HG02642 (cell line): ENCODE data around the gene P2RY13.

Source experiments
- ATAC-seq: cut with Tn5 transposase; IDR thresholded peaks from one replicate; pipeline ENCODE4 v1.9.1; 2021; ENCODE audit warnings: mild to moderate bottlenecking; ENCODE audit not compliant: unreplicated experiment, poor library complexity

Gene P2RY13

DNA sequence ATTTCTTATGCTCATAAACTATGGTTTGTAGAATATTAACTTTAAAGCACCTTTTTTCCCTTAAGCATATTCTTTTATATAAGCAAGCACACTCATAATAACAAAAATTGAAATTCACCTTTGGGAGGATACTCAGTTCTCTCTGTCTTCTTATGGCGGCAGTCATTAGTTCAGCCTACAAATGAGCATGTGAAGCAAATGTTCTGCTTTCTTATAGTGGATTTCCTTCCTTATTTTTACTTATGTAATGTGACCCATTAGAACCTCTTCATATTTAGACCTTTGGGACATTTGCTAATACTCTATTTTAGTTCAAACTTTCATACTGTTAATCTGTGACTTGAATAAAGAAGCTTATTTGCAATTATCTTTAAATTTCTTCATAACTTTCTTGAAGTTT lies at the start of gene P2RY13:
Gene P2RY13, minus strand, starts transcription at position 187 of the 400 bp plus-strand sequence. Its CDS starts 21 bp downstream, at position 166.
- ATAC-seq = no peak

DNA sequence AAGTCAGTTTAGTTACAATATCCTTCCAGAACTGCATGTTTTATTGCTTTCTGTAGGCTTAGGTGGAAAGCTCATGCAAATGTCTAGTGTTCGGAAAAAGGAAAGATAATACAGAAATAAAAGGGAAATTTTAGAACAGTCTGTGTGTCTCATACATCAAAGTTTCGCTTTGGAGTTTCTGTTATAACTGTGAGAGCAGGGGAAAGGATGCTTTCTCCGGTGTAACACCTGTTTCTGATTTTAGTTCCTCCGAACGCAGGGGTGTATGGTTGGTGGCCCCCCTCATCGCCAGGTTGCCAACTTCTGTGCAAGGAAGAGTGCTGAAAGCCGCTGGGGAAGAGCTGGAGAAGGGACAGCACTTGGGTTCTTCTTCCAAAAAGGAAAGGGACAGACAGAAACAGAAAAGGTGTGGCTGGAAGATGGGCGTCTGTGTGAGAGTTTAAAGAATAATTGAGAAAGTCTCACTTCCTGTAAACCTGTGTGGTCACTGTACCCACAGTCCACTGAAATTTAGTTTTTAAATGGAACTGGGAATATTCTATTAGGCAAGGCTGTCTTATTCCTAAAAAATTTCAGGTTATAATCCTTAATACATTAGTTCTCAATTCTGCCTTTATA lies 48.5 kb upstream of the P2RY13 start:
- peak; percentile 39 for ATAC-seq

DNA sequence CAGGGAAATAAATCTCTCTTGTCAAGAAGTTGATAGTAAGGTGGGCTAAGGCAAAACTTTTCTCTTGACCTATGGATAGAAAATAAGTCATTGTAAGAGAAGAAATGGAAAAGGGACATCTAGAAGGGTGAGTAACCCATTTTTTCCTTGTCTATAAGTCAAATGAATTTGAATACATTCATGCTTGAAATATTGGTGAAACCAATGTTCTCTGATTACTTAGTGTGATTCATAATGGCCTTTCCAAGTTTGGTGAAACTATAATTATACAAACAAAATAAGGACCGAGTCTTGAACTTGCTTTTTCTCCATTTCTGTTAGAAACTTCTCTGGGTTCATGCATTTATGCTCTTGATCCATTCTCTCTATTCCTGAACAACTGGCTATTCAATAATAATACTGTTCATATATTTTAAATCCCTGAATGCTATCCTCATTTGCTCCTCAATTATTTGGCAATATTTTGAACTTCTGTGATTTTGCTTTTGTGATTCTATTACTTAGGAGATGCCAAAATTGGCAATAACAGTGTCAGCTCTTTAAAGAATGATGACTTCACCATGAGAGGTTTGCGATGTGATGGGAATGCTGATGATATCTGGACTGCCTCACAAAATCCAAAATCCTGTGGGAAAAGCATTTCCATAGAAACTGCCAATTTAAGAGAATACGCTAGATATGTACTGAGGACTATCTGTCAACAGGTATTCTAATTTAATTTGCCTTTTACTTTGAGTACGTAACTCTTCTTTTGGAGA lies 42.9 kb upstream of the P2RY13 start:
- ATAC-seq = no peak

DNA sequence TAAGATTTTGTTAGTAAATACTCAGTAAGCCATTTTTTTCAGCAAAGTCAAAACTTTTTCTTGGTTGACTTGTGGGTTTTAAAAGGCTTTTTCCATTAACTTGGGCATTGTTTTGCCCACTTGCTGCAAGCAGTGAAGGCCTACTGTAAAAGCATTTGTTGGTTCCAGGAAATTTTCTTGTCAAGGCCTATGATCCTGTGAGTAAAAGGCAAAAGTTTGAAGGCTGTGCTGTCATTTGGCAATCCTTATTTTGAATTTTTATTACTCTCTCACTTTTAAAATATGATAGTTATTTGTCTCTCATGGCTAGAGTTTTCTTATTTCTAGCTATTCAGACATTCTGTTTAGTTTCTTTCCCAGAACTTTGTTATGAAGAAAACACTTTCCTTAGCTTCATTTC lies 42.2 kb upstream of the P2RY13 start:
- ATAC-seq = no peak

DNA sequence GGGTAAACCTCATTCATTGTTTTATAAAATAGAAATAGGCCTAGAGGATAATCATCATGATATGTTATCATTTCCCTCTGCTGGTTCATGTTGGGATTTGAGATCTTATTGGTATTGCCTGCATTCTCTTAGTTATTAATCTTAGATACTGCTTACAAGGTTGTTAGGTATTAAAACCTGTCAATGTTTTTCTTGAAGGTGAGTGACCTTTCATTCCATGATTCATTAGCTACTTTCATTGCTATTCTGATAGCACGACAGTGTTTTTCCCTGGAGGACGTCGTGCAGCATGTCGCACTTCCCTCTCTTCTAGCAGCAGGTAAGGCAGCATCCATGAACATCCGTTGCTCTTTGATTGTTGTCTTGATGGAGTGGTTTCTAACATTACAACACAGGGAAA lies 38.1 kb upstream of the P2RY13 start:
- no peak for ATAC-seq

DNA sequence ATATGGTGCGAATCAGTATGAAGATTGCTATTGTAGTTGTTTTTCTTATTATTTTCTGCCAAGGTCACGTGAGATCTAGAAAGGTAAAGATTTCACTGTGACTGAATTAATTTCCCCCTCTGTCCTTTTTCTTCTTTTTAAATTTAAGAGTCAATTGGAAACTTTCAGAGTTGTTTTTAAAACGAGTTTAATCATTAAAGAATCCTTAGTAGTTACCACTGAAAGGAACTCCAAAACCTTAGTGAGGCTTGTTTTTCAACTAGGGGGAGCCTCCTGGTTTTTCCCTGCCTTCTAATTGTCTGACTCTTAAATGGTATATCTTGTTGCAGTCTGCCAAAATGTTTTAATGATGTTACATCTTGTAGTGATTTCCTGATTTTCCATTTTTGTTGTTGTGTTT lies 37.6 kb upstream of the P2RY13 start:
- ATAC-seq = no peak

DNA sequence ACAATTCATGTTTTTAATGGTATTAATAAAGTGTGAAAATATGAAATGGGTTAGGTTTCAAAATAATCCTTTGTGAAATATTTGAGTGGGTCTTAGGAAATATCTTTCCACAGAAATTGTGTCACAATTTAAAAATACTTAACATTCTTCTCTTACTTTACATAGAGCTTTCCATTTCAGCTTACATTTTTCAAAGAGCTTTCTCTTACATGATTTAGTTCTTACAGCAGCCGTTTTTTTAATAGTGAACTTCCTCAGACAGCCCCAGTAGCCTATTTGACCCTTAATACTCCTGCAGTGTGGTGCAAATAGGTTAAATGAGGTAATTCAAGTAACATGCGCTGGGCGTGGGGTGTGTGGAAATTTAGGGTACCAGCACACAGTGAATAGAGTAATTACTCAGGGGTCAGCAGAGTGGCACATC lies 33.4 kb upstream of the P2RY13 start:
- no peak for ATAC-seq

DNA sequence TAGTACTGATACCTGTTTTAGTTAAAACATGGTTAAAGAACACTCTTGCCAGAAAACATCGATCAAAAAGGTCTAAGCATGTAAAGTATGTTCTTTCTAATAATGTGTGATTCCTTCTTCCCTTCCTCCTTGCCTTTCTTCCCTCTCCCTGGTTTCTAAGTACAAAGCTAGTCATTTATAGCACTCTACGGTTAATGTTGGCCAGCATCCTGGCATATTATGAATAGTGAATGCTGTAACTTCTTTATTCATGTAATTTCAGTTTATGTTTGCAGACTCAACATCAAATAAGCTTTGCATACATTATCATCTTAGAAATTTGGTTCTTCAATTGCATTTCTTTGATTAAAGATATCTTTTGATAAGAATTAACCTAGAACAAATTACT lies 28.1 kb upstream of the P2RY13 start:
- ATAC-seq = no peak

DNA sequence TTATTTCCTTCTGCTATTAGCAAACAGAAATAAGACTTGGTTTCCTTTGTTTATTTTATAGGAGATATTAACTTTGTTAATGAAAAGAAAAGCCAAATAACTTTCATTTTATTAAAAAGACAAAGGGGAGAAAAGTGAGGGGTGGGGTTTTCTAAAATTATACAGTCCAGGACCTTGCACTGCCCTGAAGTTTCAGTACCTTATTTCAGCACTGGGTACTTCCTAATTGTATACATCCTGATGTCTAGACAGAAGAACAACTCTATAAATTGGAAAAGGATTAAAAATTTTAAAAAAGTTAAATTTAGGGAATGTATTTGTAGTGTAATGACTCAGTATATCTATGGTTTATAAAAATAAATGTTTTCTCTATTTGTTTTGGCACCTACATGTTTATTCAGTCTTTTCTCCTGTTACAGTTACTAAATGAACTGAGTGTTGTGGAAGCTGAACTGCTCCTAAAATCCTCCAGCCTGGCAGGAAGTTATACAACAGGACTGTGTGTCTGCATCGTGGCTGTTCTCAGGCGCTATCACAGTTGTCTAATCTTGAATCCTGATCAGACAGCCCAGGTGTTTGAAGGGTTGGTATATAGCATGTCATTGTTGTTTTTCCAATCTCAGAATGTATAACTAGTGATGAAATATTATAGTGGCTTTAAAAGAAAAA lies 27.6 kb upstream of the P2RY13 start:
- no peak for ATAC-seq

DNA sequence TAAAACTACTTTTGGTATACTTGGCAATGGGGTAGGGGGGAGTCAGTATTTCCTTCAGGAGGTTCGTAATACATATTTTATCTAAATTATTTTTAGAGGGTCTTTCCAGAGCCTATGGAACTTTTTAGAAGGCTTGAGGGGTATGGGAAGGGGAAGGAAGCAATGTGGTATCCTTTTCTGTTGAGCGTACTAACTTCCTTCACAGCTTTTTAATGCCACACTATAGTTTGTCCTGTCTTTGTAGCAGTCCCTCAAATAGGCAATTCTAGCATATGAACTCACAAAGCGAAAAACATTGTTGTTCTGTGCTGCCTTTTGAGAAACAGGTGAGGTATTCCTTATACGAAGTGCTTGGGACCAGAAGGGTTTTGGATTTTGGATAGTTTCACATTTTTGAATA lies 22.3 kb upstream of the P2RY13 start:
- peak; percentile 29 for ATAC-seq

DNA sequence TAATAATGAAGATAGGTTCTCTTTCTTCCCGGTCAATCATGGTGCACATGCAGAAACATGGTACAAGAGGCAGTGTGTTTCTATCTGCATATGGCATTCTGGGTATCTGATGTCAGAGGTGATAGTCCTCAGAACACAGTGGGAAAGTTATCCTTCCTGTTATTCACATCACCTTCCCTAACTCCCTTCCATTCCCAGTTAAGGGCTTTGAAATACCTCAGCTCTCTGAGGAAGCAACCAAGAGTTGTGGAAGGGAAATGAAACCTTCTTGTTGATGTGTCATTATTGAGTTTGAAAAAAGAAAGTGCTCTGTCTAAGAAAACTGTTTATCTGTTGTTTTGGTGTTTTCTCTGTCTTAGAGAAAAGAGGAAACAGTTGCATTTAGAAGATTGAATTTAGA lies 21.9 kb upstream of the P2RY13 start:
- ATAC-seq = peak; percentile 78

DNA sequence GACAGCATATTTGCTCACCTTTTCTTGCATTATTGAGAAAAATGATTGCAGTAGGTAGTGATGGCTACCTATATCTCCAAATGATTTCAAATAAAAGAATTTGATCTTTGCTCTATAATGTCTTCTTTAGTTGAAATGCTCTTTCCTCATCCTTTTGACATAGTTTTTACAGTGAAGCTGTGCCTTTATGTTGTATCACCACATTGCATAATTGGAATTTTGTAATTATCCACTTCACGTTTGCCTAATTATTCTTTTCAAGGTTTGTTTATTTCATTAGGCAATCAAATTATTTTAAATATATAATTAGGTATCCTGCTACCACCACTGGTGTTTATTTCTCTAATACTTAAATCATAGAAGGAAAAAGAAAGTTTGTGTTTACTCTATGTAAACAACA lies 21.3 kb upstream of the P2RY13 start:
- no peak for ATAC-seq

DNA sequence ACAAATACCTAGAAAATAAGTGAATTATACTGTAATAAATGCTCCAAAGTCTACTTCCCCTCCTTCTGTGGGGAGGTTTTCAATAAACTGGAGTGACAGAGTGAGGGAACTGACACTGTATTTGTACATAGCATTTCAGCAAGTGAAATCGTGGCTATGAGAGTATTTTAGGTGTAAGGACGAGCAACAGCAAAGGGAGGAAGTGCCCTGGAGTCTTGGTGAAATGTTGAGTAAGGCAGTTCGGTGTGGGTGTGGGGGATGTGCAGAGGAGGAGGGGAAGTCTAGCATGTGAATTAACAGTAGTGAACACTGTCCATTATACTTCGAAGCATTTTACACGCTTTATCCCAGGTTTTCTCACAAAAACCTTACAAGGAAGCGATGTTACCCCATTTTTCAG lies 18.1 kb upstream of the P2RY13 start:
- no peak for ATAC-seq

DNA sequence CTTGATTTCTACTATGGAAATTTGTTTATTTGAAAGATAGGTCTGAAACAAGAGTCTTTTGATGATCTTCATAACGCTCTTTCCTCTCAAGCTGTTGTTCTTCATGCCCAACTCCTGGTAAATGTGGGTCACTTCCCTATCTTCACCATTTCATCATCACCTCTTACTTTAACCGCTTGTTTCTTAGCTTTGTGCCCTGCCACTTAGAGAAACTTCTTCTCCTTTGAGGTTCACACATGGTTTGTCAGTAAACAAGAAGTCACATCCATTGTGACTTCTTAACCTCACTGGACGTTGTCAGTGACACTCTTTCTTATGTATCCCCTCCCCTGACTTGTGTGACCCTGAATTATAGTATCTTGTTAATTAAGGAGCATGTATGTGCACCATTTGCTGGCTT lies 16.9 kb upstream of the P2RY13 start:
- ATAC-seq = no peak

DNA sequence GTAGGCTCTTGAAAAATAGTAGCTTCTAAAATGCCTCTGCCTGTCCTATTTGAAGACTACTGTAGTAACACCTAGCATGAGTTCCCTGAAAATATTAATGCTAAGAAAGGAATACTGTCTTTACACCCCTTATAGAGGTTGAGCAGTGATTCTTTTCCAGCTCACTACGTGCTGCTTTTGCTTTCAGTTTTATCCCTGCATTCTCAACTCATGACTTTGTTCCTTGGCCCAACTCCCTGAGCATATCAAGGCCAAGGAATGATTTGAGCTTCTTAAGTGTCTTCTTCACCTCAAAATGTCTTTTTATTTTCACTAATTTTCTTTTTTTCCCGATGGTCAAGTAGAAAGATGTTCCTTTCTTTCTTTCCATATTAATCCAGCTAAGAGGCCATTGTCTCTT lies 16.5 kb upstream of the P2RY13 start:
- no peak for ATAC-seq

DNA sequence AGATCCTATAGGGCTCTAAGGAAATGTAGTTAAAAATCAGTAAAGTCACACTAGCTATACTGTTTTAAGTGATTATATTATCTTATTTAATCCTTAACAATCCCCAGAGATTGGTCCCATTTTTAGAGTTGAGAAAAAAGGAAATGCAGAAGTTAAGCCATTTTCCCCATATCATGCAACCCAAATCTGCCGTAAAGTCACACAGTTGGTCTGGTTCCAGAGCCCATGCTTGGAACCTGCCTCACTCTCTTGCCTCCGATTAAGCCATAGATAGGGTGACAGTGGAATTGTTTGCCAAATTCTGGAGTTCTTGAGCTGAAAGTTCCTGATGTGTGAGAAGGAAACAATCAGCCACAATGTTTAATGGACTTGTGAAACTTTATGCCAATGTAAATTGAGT lies 2.3 kb upstream of the P2RY13 start:
- ATAC-seq = no peak

DNA sequence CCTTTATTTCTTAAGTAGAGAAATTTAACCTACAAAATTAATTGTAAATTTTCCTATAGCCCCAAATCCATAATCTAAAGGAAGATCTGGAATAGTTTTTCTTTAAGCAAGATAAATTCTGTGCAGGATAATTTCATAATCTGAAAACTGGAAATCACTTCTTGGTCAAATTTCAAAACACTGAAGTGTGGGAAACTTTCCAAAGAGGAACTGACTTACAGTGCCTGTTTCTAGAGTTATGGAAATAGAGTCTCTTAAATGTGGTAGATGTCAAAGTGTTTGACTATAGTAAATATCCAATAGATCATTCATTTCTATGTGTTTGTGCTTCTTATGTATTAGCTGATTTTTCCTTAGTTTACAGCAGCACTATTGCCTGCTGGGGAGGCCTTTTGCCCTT lies 1.6 kb upstream of the P2RY13 start:
- ATAC-seq = no peak

DNA sequence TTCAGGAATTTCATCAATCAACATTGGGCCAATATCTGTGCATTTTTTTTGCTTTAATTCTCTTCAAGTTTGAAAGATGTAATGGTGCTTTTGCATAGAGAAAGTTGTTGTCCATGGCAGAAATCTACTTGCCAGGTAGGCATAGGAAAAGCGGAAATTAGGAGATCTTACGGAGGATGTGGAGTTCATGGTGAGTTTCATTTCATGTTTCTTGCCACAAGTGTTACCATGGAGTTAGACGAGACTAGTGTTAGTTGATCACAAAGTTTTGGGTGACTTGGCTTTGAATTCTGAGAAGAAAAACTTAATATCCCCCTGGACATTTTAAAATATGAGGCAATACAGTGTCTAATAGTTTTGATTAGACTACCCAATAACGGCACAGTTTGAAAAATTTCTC lies 1.0 kb upstream of the P2RY13 start:
- no peak for ATAC-seq

DNA sequence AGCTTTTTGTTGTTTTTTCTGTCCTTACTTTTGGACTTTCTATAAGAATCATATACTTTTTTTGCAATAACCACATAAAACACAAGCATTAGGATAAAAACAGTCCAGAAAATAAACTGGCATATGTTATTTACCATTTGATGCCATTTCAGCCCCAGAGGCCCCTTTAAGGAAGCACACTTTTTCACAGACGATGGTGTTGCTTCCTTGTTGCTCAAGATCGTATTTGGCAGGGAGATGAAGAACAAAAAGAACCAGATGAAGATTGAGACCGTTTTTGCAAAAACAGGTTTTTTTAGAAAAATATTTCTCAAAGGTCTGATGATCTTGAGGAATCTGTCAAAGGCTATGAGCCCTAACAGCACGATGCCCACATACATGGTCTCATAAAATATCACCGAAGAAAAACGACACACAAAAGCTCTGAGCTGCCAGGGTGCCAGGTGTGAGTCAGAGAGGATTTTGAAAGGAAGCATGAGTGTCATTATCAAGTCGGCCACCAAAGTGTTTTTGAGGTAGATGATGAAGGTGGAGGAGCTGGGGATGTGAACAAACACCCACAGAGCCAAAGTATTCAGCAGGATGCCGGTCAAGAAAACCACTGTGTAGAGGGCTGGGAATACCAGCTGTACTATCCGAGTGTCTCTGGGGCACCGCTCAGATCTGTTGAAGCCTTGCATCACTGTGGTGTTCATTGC lies 902 bp downstream of the P2RY13 start:
- ATAC-seq = no peak

DNA sequence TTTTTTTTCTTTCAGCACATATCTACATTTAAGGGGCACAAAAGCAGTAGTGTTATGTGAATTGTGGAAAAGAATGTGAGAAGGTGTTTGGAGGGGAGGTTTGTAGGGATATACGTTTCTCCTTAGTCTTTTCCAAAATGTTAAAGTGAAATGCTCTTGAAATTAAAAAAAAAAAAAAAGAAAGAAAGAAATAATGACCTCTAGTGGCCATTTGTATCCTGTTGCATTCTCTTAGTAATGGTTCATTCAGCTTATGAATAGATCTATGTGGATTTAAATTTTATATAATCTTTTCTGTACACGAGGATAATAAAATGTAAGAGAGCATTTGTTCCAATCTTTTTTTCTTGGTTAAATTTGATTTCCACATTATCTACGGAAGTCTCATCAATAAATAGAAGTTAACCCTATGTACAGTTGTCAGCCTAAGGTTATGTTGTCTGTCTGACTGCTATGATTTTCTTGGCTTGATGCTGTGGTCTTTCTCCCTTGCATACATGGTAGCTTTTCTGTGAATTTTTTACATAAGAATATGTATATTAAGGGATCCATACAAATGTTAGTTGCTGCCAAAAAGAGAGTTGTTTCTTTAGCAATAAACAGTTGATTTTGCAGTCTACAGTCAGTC lies 1.7 kb downstream of the P2RY13 start:
- ATAC-seq = no peak

DNA sequence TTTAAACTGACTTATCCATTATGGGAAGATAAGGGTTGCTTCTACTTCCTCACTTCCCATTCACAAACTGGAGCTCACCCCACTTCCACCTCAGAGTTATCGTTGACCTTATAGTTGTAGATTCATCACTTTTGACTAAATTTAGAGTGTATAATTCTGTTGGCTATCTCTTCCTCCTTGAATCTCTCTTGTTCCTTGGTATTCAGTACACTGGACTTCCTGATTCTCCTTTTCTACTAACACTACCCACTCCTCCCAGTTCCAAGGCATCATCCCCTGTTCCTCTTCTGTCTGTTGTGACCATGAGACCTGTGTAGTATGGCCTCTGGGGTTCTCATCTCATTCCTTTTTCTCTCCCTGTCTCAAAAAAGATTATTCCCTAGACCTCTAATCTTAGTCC lies 6.8 kb downstream of the P2RY13 start:
- no peak for ATAC-seq
